HFFc6 (cell line): ENCODE data around the gene WASHC4. TPM values are rescaled to one million over a fixed set of nuclear protein-coding genes. Genes with fewer than 3 reads are reported as not detected.
A peak's percentile ranks its signal among the peaks of the same experiment; 100 is the strongest.
"Not testable (repeated sequence)": the region's sequence is repeated elsewhere in the genome, so short reads cannot be mapped to it uniquely, and the experiment has no call there.

Source experiments
- DNase-seq: peaks from one replicate; pipeline ENCODE4 v3.0.0-alpha.2; 2018
- H3K27ac Mint-ChIP-seq: 2 replicates; pipeline ENCODE4 v1.8.0; 2020; ENCODE audit warnings: mild to moderate bottlenecking, mixed read lengths
- H3K27me3 Mint-ChIP-seq: 2 replicates; pipeline ENCODE4 v1.8.0; 2021; ENCODE audit warnings: mild to moderate bottlenecking, moderate library complexity, mixed read lengths; ENCODE audit not compliant: insufficient read depth
- H3K36me3 Mint-ChIP-seq: 2 replicates; pipeline ENCODE4 v1.8.0; 2021; ENCODE audit warnings: low read depth, mixed read lengths
- H3K4me1 Mint-ChIP-seq: 2 replicates; pipeline ENCODE4 v1.8.0; 2020; ENCODE audit warnings: low read depth, mixed read lengths
- H3K4me3 Mint-ChIP-seq: 2 replicates; pipeline ENCODE4 v1.8.0; 2020; ENCODE audit warnings: mild to moderate bottlenecking, moderate library complexity, mixed read lengths
- H3K9me3 Mint-ChIP-seq: 2 replicates; pipeline ENCODE4 v1.8.0; 2020; ENCODE audit warnings: mild to moderate bottlenecking, mixed read lengths
- total RNA-seq, 6 experiments: library from RNA; stranded (reverse); fragmentation: NEBNext Ultra II Directional; extraction: Animal tissue kit (Norgen Biotek cat#: 25700); gene quantifications; 2 replicates in 1 of 6; 3 replicates in 5 of 6; pipeline ENCODE4 v1.2.3, GENCODE V29; 2021
- TF ChIP-seq, protein P1 (sequence below): fragments of 200-600 bp; sonication (generic); IDR thresholded peaks from 2 replicates; pipeline ENCODE4 v1.5.0; 2021; ENCODE audit warnings: antibody characterized with exemption, mild to moderate bottlenecking

Gene WASHC4
- total RNA-seq, 6 experiments from 2014 or later, result 41.6 to 47.3 (median 44.1) TPM

DNA sequence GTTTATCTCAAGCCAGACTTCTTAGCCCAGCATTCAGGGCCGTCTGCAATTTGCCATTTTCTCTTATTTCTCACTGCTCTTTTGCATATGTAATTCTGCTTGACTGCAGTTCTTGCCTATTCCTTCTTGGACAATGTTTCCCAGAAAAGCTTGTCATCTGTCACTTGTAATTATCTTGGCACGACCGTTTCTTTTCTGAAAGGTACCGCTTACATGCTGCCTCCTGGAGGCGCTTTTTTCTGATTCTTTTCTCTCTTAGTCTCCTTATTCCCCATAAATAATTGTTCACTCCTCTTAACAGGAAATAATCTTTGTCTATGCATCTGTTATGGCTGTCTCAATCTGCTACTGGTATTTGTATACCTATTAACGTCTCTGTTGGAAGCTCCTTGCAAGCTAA, 22.0 kb upstream of the WASHC4 start:
- H3K36me3 Mint-ChIP-seq, result peaks cover 12% of the 10 kb centered on the region
- peaks cover 24% of the 10 kb centered on the region for H3K4me1 Mint-ChIP-seq
- DNase-seq, result no peak
- H3K4me3 Mint-ChIP-seq, result no peak overlapping the region; the same call in 1 of the 2 replicates
- H3K27me3 Mint-ChIP-seq, result peaks cover 5% of the 10 kb centered on the region
- peaks cover 7% of the 10 kb centered on the region for H3K9me3 Mint-ChIP-seq
- H3K27ac Mint-ChIP-seq, result no peak overlapping the region; the same call in 1 of the 2 replicates
- TF ChIP-seq, protein P1, sequence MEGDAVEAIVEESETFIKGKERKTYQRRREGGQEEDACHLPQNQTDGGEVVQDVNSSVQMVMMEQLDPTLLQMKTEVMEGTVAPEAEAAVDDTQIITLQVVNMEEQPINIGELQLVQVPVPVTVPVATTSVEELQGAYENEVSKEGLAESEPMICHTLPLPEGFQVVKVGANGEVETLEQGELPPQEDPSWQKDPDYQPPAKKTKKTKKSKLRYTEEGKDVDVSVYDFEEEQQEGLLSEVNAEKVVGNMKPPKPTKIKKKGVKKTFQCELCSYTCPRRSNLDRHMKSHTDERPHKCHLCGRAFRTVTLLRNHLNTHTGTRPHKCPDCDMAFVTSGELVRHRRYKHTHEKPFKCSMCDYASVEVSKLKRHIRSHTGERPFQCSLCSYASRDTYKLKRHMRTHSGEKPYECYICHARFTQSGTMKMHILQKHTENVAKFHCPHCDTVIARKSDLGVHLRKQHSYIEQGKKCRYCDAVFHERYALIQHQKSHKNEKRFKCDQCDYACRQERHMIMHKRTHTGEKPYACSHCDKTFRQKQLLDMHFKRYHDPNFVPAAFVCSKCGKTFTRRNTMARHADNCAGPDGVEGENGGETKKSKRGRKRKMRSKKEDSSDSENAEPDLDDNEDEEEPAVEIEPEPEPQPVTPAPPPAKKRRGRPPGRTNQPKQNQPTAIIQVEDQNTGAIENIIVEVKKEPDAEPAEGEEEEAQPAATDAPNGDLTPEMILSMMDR, result peak; percentile 26; the same call in 1 of the 2 replicates

DNA sequence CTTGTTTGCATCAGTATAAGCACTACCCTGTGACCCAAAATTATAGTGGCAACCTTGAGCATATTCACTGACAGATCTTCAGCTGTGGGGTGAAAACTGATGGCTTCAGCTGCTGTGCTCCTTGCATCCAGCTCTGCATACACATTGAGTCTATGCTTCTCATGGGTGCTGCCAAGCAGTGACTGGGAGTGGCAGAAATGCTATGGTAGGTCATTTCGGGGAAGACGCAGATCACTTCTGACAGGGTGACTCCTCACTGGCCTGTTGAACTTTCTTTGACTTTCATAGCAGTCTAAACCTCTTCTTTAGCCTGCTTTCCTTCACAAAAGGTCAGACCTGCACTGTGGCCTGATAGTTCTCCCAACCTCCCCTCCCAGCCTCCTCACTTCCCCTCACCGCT, 17.7 kb upstream of the WASHC4 start:
- Mint-ChIP-seq H3K4me3 (no peak overlapping the region), H3K27me3 (peaks cover 12% of the 10 kb centered on the region), H3K27ac (no peak overlapping the region), H3K4me1 (peaks cover 15% of the 10 kb centered on the region), H3K36me3 (peaks cover 8% of the 10 kb centered on the region), H3K9me3 (peaks cover 10% of the 10 kb centered on the region)
- DNase-seq, result no peak
- TF ChIP-seq, protein P1, result no peak

DNA sequence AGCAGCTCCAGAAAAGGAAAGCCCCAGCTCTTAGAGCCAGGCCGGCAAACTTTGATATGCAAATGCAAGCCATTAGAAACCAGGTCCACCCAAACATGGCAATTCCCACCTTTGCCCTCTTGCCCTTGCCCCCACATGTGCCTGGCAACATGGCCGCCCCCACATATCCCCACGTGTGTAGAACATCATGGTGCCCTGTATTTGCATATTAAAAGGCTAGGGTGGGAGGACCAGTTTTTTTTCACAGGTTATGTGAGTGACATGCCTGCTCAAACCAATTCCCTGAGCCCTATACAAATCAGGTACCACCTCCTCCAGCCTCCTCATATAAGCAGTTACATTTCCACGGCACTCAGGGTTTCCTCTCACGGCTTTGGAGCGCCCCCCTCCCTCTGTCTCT, 17.2 kb upstream of the WASHC4 start:
- TF ChIP-seq, protein P1, result no peak
- DNase-seq, result no peak
- Mint-ChIP-seq H3K27me3 (peaks cover 12% of the 10 kb centered on the region), H3K9me3 (peaks cover 15% of the 10 kb centered on the region), H3K4me3 (no peak overlapping the region), H3K36me3 (peaks cover 11% of the 10 kb centered on the region), H3K4me1 (peaks cover 15% of the 10 kb centered on the region), H3K27ac (no peak overlapping the region)

DNA sequence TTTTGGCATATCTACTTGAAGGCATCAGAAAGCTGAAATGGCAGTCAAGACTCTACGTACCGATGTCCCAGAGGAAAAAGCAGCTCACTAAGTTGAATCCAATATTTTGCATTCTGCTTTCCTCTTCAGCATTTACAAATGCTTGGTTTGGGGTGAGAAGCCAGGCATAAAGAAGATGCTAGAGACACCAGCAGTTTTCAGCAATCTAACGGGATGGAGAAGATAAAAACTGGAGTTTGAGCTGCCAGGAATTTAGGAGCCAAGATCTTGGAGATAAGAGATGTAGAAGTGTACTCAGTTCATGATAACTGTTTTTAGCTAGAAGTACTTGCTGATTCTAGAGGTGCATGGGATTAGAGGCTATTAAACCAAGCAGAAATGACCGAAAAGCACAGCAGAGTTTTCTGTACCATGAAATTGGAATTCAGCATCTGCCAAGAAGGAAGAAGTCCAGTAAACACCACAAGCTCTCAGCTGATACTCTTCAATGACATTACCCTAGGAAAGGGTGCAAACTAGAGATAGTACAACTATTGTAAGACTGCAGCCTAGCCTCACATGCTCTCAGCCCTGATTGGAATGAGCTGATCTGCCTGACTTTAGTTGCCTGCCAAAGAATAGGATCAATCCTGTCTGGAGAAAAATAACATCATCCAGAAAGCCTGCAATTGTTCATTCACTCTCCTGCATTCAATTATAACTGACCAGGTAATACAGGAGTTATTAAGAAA, 15.9 kb upstream of the WASHC4 start:
- no peak overlapping the region for H3K27ac Mint-ChIP-seq
- peaks cover 12% of the 10 kb centered on the region for H3K27me3 Mint-ChIP-seq
- peaks cover 15% of the 10 kb centered on the region for H3K36me3 Mint-ChIP-seq
- no peak for DNase-seq
- TF ChIP-seq, protein P1, result no peak
- H3K4me1 Mint-ChIP-seq, result peaks cover 15% of the 10 kb centered on the region
- H3K9me3 Mint-ChIP-seq, result peaks cover 21% of the 10 kb centered on the region
- no peak overlapping the region for H3K4me3 Mint-ChIP-seq

DNA sequence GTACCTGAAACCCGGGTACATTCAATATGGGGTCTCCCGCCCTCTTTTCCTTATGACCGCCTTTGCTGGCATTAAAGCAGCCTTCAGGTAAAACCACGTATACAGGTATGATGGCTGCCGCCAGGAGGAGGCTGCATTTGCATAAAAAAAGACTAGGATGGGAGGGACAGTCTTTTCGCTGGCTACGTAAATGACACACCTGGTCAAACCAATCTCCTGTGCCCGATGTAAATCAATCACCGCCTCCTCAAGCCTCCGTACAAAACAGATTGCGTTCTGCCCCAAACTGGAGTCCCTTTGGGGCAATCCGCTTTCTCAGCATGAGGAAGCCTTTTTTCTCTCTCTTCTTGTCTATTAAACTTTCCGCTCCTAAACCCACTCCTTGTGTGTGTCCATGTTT, 15.2 kb upstream of the WASHC4 start:
- Mint-ChIP-seq H3K4me1 (peaks cover 15% of the 10 kb centered on the region), H3K36me3 (peaks cover 13% of the 10 kb centered on the region; the same call in 1 of the 2 replicates), H3K4me3 (no peak overlapping the region), H3K9me3 (peaks cover 21% of the 10 kb centered on the region), H3K27ac (no peak overlapping the region), H3K27me3 (peaks cover 14% of the 10 kb centered on the region)
- no peak for DNase-seq
- TF ChIP-seq, protein P1, result no peak

DNA sequence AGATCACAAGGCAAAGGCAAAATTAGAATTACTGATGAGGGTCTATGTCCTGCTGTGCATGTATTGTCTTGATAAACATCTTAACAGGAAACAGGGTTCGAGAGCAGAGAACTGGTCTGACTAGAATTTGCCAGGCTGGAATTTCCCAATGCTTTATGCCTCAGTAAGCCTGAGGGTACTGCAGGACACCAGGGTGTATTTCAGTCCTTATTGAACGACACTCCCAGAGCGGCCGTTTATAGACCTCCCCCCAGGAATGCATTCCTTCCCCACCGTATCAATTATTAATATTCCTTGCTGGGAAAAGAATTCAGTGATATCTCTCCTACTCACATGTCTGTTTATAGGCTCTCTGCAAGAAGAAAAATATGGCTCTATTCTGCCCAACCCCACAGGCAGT, 12.2 kb upstream of the WASHC4 start:
- not testable (repeated sequence) for H3K4me3 Mint-ChIP-seq, DNase-seq, H3K27ac Mint-ChIP-seq
- H3K4me1 Mint-ChIP-seq, result peaks cover 17% of the 10 kb centered on the region
- peaks cover 21% of the 10 kb centered on the region for H3K9me3 Mint-ChIP-seq
- H3K27me3 Mint-ChIP-seq, result peaks cover 13% of the 10 kb centered on the region
- peaks cover 13% of the 10 kb centered on the region; the same call in 1 of the 2 replicates for H3K36me3 Mint-ChIP-seq
